Jurkat, Clone E6-1 (cell line): ENCODE measurements around the gene ZC3H7A. TPM values are rescaled to one million over a fixed set of nuclear protein-coding genes. Genes with fewer than 3 reads are reported as not detected.
A peak's percentile ranks its signal among the peaks of the same experiment; 100 is the strongest.
"Not testable (repeated sequence)": the region's sequence is repeated elsewhere in the genome, so short reads cannot be mapped to it uniquely, and the experiment has no call there.

Source experiments
- DNase-seq: peaks from one replicate; pipeline ENCODE4 v3.0.0-alpha.2; 2011; ENCODE audit warnings: low read depth, low spot score
- H3K4me3 ChIP-seq: 2 replicates; pipeline ENCODE4 v1.5.1; 2011; ENCODE audit warnings: mild to moderate bottlenecking, low read length, control low read depth, moderate library complexity
- polyA plus RNA-seq: library from polyadenylated mRNA; unstranded; fragments of >200 nt; gene quantifications from one replicate; pipeline ENCODE4 v1.2.1, GENCODE V29; 2012; ENCODE audit warnings: missing spikeins; ENCODE audit not compliant: insufficient read length, insufficient read depth

Gene ZC3H7A, protein sequence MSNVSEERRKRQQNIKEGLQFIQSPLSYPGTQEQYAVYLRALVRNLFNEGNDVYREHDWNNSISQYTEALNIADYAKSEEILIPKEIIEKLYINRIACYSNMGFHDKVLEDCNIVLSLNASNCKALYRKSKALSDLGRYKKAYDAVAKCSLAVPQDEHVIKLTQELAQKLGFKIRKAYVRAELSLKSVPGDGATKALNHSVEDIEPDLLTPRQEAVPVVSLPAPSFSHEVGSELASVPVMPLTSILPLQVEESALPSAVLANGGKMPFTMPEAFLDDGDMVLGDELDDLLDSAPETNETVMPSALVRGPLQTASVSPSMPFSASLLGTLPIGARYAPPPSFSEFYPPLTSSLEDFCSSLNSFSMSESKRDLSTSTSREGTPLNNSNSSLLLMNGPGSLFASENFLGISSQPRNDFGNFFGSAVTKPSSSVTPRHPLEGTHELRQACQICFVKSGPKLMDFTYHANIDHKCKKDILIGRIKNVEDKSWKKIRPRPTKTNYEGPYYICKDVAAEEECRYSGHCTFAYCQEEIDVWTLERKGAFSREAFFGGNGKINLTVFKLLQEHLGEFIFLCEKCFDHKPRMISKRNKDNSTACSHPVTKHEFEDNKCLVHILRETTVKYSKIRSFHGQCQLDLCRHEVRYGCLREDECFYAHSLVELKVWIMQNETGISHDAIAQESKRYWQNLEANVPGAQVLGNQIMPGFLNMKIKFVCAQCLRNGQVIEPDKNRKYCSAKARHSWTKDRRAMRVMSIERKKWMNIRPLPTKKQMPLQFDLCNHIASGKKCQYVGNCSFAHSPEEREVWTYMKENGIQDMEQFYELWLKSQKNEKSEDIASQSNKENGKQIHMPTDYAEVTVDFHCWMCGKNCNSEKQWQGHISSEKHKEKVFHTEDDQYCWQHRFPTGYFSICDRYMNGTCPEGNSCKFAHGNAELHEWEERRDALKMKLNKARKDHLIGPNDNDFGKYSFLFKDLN
- 47.5 TPM for polyA plus RNA-seq

- DNase-seq = peak; percentile 87
Measured at GRCh38 chr16:11797166-11797956, at the start of gene ZC3H7A. Gene ZC3H7A (minus strand): TSS chr16:11797258. CDS start chr16:11782354, 14,904 bp downstream.

GRCh38 chr16:11844499-11844898, 47.4 kb upstream of the ZC3H7A start:
- H3K4me3 ChIP-seq = no peak overlapping the region
- DNase-seq = no peak

More at GRCh38 chr16:11797166-11797956, at the start of gene ZC3H7A:
- peak within 1 kb of the TSS; percentile 87 for H3K4me3 ChIP-seq

GRCh38 chr16:11843861-11844260, 46.8 kb upstream of the ZC3H7A start:
- DNase-seq = no peak
- no peak overlapping the region for H3K4me3 ChIP-seq

- no peak overlapping the region for H3K4me3 ChIP-seq
- no peak for DNase-seq
Measured at GRCh38 chr16:11843206-11843605, 46.1 kb upstream of the ZC3H7A start.

GRCh38 chr16:11841026-11841425, 44.0 kb upstream of the ZC3H7A start:
- DNase-seq = no peak
- H3K4me3 ChIP-seq = no peak overlapping the region

DNA sequence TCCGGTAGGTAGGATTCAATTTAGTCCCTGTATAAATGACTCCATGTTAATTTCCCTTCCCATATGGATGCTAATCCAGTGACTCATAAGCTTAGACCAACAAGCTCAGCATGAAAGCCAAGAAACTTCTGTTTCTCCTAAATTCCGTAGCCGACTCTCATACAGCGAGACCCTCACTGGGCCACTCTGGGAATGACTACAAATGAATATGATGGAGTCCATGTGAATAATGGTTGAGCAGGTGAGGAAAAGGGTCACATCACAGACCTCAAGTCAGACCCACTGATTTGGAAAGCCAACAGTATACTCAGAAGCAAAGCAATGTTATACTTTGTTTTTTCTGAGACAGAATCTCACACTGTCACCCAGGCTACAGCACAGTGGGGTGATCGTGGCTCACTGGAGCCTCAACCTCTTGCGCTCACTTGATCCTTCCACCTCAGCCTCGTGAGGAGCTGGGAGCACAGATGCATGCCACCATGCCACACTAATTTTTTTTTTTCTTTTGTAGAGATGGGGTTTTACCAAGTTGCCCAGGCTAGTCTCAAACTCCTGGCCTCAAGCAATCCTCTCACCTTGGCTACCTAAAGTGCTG, 39.7 kb upstream of the ZC3H7A start:
- no peak for DNase-seq
- no peak overlapping the region for H3K4me3 ChIP-seq

GRCh38 chr16:11835891-11836649, 39.0 kb upstream of the ZC3H7A start:
- H3K4me3 ChIP-seq = no peak overlapping the region
- no peak for DNase-seq

DNA sequence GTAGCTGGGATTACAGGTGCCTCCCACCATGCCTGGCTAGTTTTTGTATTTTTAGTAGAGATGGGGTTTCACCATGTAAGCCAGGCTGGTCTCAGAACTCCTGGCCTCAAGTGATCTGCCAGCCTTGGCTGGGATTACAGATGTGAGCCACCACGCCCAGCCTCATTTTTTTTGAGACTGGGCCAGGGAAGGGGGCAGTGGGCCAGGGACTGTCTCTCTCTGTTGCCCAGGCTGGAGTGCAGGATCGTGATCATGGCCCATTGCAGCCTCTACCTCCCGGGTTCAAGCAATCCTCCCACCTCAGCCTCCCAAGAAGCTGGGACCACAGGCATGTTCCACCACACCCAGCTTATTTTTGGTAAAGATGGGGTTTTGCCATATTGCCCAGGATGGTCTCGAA, 38.3 kb upstream of the ZC3H7A start:
- no peak overlapping the region for H3K4me3 ChIP-seq
- no peak for DNase-seq

DNA sequence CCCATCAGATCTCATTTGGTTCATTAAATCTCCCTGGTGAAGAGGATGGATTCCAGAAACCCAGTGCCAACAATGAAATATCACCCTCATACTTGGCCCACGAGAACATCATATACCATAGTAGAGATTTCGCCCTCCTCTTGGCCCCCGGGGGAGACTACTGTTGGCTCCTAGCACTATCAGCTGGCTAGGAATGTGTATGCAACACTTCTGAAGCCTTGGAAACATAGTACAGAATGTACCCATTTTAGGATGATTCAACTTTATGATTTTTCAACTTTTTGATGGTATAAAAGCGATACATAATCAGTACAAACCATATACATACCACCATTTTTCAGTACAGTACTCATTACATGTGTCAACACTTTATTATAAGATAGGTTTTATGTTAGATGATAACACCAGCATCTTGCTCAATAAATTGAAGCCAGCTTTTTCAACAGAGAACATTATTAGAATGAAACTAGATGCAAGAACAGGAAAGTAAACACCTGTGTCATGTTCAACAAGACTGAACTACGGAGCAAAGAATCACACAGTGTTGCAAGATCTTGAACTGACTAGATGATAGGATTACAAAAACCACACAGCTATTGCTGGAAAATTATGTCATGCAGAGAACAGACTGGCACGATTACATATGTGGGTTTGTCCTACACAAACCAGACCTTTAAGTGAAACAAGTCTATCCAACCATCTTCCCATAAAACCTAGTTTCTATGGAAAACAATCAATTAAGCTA, 37.1 kb upstream of the ZC3H7A start:
- DNase-seq = no peak

GRCh38 chr16:11828696-11829095, 31.6 kb upstream of the ZC3H7A start:
- no peak for DNase-seq
- no peak overlapping the region for H3K4me3 ChIP-seq

More for the DNA sequence above, 37.1 kb upstream of the ZC3H7A start:
- H3K4me3 ChIP-seq = no peak overlapping the region

GRCh38 chr16:11825520-11826165, 28.6 kb upstream of the ZC3H7A start:
- not testable (repeated sequence) for DNase-seq, H3K4me3 ChIP-seq

GRCh38 chr16:11824362-11824761, 27.3 kb upstream of the ZC3H7A start:
- no peak overlapping the region for H3K4me3 ChIP-seq
- DNase-seq = no peak

GRCh38 chr16:11823645-11824044, 26.6 kb upstream of the ZC3H7A start:
- DNase-seq, H3K4me3 ChIP-seq: not testable (repeated sequence)

DNA sequence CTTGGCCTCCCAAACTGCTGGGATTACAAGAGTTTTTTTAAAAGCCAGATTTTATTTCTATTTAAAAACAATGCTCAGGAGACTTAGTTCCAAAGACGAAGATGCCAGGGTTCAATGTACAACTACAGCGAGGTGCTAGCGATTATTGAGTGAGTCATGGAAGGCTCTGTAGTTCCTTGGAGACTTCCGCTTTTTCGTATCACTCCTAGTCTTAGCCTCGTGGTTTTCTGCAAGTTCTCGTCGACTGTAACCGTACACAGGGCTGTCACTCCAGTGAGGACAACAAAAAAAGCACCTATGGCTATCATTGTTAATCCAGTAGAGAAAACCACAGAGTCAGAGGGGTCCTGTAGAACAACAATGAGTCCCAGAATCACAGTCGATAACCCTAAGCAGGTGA, 22.7 kb upstream of the ZC3H7A start:
- no peak overlapping the region for H3K4me3 ChIP-seq
- DNase-seq = no peak

- not testable (repeated sequence) for DNase-seq, H3K4me3 ChIP-seq
Measured at GRCh38 chr16:11818970-11819369, 21.9 kb upstream of the ZC3H7A start.

GRCh38 chr16:11816123-11816522, 19.1 kb upstream of the ZC3H7A start:
- no peak overlapping the region for H3K4me3 ChIP-seq
- DNase-seq = no peak

DNA sequence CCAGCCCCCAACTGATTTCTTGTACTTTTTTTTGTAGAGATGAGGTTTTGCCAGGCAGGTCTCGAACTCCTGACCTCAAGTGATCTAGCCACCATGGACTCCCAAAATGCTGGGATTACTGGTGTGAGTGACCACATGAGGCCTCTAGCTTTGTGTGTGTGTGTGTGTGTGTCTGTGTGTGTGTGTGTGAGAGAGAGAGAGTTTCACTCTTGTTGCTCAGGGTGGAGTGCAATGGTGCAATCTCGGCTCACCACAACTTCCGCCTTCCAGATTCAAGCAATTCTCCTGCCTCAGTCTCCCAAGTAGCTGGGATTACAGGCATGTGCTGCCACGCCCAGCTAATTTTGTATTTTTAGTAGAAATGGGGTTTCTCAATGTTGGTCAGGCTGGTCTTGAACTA, 17.7 kb upstream of the ZC3H7A start:
- DNase-seq, H3K4me3 ChIP-seq: not testable (repeated sequence)
